BE2C (cell line): ENCODE results near the gene STRA6.

Experiments
- DNase-seq: peaks from one replicate; pipeline ENCODE4 v3.0.0-alpha.2; 2020
- H3K27me3 ChIP-seq: fragments of 250-450 bp; sonication (Bioruptor Pico); 2 replicates; pipeline ENCODE4 v1.5.1; 2020; ENCODE audit warnings: mild to moderate bottlenecking
- H3K36me3 ChIP-seq: fragments of 250-450 bp; sonication (Bioruptor Pico); 2 replicates; pipeline ENCODE4 v1.5.1; 2020; ENCODE audit warnings: mild to moderate bottlenecking
- H3K4me1 ChIP-seq: fragments of 250-450 bp; sonication (Bioruptor Pico); 2 replicates; pipeline ENCODE4 v1.5.1; 2020
- H3K4me3 ChIP-seq: 2 replicates; pipeline ENCODE4 v1.5.1; 2011; ENCODE audit warnings: low read depth, low read length
- H3K9me3 ChIP-seq: fragments of 250-450 bp; sonication (Bioruptor Pico); 2 replicates; pipeline ENCODE4 v1.5.1; 2020
- CTCF ChIP-seq: IDR thresholded peaks from 2 replicates; pipeline ENCODE4 v1.5.1; 2012; ENCODE audit warnings: mild to moderate bottlenecking, low read depth, low read length

STRA6 gene

GRCh38 chr15:74134387-74135027, 68.1 kb downstream of the STRA6 start:
- H3K27me3 ChIP-seq: no peaks in the 10 kb centered on the region
- no peak for TF ChIP-seq CTCF
- no peak overlapping the region for H3K4me3 ChIP-seq
- peaks cover 27% of the 10 kb centered on the region for H3K4me1 ChIP-seq
- DNase-seq: no peak
- H3K9me3 ChIP-seq: no peaks in the 10 kb centered on the region
- no peaks in the 10 kb centered on the region for H3K36me3 ChIP-seq

GRCh38 chr15:74133694-74134386, 68.7 kb downstream of the STRA6 start:
- Histone ChIP-seq H3K36me3 (no peaks in the 10 kb centered on the region), H3K27me3 (no peaks in the 10 kb centered on the region), H3K4me1 (peaks cover 20% of the 10 kb centered on the region), H3K9me3 (no peaks in the 10 kb centered on the region), H3K4me3 (no peak overlapping the region)
- no peak for TF ChIP-seq CTCF
- no peak for DNase-seq

- no peak for DNase-seq
- no peak for TF ChIP-seq CTCF
- peaks cover 18% of the 10 kb centered on the region for H3K4me1 ChIP-seq
- H3K9me3 ChIP-seq: no peaks in the 10 kb centered on the region
- no peaks in the 10 kb centered on the region for H3K27me3 ChIP-seq
- no peaks in the 10 kb centered on the region for H3K36me3 ChIP-seq
- no peak overlapping the region for H3K4me3 ChIP-seq
Measured at GRCh38 chr15:74132681-74133651, 69.6 kb downstream of the STRA6 start.

GRCh38 chr15:74131628-74132413, 70.8 kb downstream of the STRA6 start:
- Histone ChIP-seq H3K27me3 (no peaks in the 10 kb centered on the region), H3K4me3 (no peak overlapping the region), H3K36me3 (no peaks in the 10 kb centered on the region), H3K9me3 (no peaks in the 10 kb centered on the region), H3K4me1 (peaks cover 13% of the 10 kb centered on the region)
- DNase-seq: no peak
- no peak for TF ChIP-seq CTCF

- peaks cover 11% of the 10 kb centered on the region for H3K4me1 ChIP-seq
- H3K36me3 ChIP-seq: no peaks in the 10 kb centered on the region
- H3K4me3 ChIP-seq: no peak overlapping the region
- no peak for DNase-seq
- no peak for TF ChIP-seq CTCF
- no peaks in the 10 kb centered on the region for H3K9me3 ChIP-seq
- no peaks in the 10 kb centered on the region for H3K27me3 ChIP-seq
Measured at GRCh38 chr15:74130849-74131627, 71.5 kb downstream of the STRA6 start.
